ENCODE measurements around the gene INPP4A. TPM values are rescaled to one million over a fixed set of nuclear protein-coding genes. Genes with fewer than 3 reads are reported as not detected.
A peak's percentile ranks its signal among the peaks of the same experiment; 100 is the strongest.

INPP4A gene
- total and polyA plus RNA-seq, 9 of the 15 experiments (the other 6 are each of a cell fraction or from before 2014, with no cell fraction given), result 1.8 to 15.7 (median 8.3) TPM

DNA sequence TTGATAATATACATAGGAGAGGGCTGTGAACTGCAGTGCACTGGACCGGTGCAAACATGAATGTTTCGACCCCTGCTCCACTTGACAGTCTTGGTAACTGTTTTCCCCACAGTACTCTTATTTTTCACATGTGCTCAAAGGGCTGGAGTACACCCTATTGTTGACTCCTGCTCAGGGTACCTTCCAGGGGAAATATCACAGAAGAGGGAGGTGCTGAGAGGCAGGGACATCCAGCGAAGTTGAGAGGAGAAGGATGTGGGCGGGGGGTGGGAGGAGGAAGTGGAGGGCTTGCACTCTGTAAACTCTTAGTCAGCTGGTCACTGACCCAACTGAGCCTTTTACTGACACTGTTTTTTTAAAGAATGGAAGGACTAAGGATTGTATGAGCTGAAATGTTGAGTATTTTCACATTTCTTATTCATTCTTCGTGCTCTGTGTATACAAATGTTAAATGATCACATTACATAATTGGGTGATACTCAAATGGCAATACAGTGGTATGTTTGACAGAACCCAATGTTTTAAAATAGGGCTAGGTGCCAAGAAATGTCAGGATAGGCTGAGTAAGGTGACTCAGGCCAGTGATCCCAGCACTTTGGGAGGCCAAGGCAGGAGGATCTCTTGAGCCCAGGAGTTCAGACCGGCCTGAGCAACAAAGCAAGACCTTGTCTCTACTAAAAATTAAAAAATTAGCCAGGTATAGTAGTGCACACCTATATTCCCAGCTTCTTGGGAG lies 10.0 kb downstream of the INPP4A start:
- DNase-seq (ENCODE audit: extremely low read depth in 1 of 4, low spot score in 3 of 4) (peak; percentile 49 to 74 (median 64)), FAIRE-seq (peak; percentile 80), ATAC-seq (peak; percentile 78)
- Histone ChIP-seq H3K9me1 (ENCODE audit: control insufficient read depth, insufficient read depth, low read length) (peaks cover 3% of the 10 kb centered on the region), H3K27me3 (ENCODE audit: control insufficient read depth in 2 of 2, insufficient read depth in 2 of 2, low read length in 2 of 2) (no peaks in the 10 kb centered on the region), H3K4me3 (no peak overlapping the region), H3K27ac (ENCODE audit: extremely low read depth, low read depth, low read length) (peak overlapping the region; percentile 6; the same call in 1 of the 3 replicates), H4K20me1 (replicated peaks; ENCODE audit: control insufficient read depth, insufficient read depth, low read length) (peaks cover 23% of the 10 kb centered on the region; the same call in 1 of the 2 replicates), H3K4me1 (replicated peaks in 1 of 2; ENCODE audit: control insufficient read depth in 2 of 2, insufficient read depth in 2 of 2, low read length in 2 of 2) (peaks cover 3 to 28% of the 10 kb centered on the region in 2 experiments; a peak in 3 of 5 replicates), H3K36me3 (ENCODE audit: control insufficient read depth, insufficient read depth, low read length) (peaks cover 7% of the 10 kb centered on the region; the same call in 1 of the 3 replicates), H3K9me3 (replicated peaks; ENCODE audit: control insufficient read depth, insufficient read depth, low read depth, low read length) (no peaks in the 10 kb centered on the region), H3K4me2 (ENCODE audit: insufficient read depth, low read length) (peak overlapping the region; percentile 40), H3K9ac (ENCODE audit: insufficient read depth in 1 of 2, low read depth in 2 of 2, low read length in 2 of 2) (peak overlapping the region in 1 of 2 experiments; percentile 36; a peak in 1 of 4 replicates), H2AFZ (ENCODE audit: low read depth, low read length) (peak overlapping the region; percentile 21; the same call in 1 of the 2 replicates), H3K79me2 (ENCODE audit: control insufficient read depth, insufficient read depth, low read length) (peaks cover 45% of the 10 kb centered on the region)
- BruUV-seq (replicated peaks), result no TSS peak
- 36% methylated on average over 5 of the region's 6 CpGs for WGBS (ENCODE audit: insufficient coverage, low coverage, missing lambda C conversion rate)
- in situ Hi-C loops (cut with MboI), result no loop called here
- intact Hi-C loops (cut with micrococcal nuclease), result no loop called here
- ChIA-PET CTCF (ENCODE audit: low intra/inter-chr PET ratio) (no interaction called here), POLR2A (interaction anchor here (1.1 to 1.6 kb wide), 3 partner anchors 8 to 17 kb away, joined by 3 to 5 read pairs (median 3); no protein-coding TSS in a partner anchor)
- TF ChIP-seq EGR1 (conservative IDR thresholded peaks at IDR 0.05) (peak; percentile 90), DPF2 (IDR thresholded peaks at IDR 0.05) (0 out of 2 replicates have a peak, but pooled peaks have one; percentile 34), FOSL1 (tag; conservative IDR thresholded peaks at IDR 0.05) (0 out of 2 replicates have a peak, but pooled peaks have one; percentile 34), GMEB1 (CRISPR knock-in tag; IDR thresholded peaks at IDR 0.05) (no peak), ZNF263 (CRISPR knock-in tag; IDR thresholded peaks at IDR 0.05; ENCODE audit: borderline replicate concordance) (no peak), NRF1 (conservative IDR thresholded peaks at IDR 0.05 in 1 of 2, IDR thresholded peaks at IDR 0.05 in 1 of 2) (peak in 1 of 2 experiments; percentile 12; a peak in 1 of 4 replicates), DACH1 (IDR thresholded peaks at IDR 0.05; ENCODE audit: partially characterized antibody) (peak; percentile 63), TAF7 (tag; IDR thresholded peaks at IDR 0.05) (no peak), RCOR1 (IDR thresholded peaks at IDR 0.05; ENCODE audit: borderline replicate concordance in 1 of 2, low read depth in 2 of 2, low read length in 2 of 2) (peak in 1 of 2 experiments; percentile 45; a peak in 1 of 4 replicates), ZNF431 (CRISPR knock-in tag; IDR thresholded peaks at IDR 0.05) (no peak), SOX6 (IDR thresholded peaks at IDR 0.05) (no peak), TEAD2 (tag; IDR thresholded peaks at IDR 0.05) (no peak), RAD51 (IDR thresholded peaks at IDR 0.05; ENCODE audit: borderline replicate concordance, low read depth) (0 out of 2 replicates have a peak, but pooled peaks have one; percentile 25), HMBOX1 (IDR thresholded peaks at IDR 0.05) (peak; percentile 52; the same call in 1 of the 2 replicates), ZNF316 (IDR thresholded peaks at IDR 0.05) (0 out of 2 replicates have a peak, but pooled peaks have one; percentile 23), VEZF1 (CRISPR knock-in tag; IDR thresholded peaks at IDR 0.05) (peak; percentile 44; the same call in 1 of the 2 replicates), SMARCA4 (IDR thresholded peaks at IDR 0.05) (peak; percentile 24; the same call in 1 of the 2 replicates), NFIC (IDR thresholded peaks at IDR 0.05) (peak; percentile 83), CTBP1 (IDR thresholded peaks at IDR 0.05; ENCODE audit: borderline replicate concordance) (0 out of 2 replicates have a peak, but pooled peaks have one; percentile 28)
